GM12892 (cell line): ENCODE results near the gene PTPRN2.
"Not testable (repeated sequence)": the region's sequence is repeated elsewhere in the genome, so short reads cannot be mapped to it uniquely, and the experiment has no call there.

Experiments used
- DNase-seq: peaks from one replicate; pipeline ENCODE4 v3.0.0; 2011; ENCODE audit not compliant: insufficient read length
- FAIRE-seq: peaks from 2 replicates; lab custom pipeline; 2011; peaks lifted over from hg19 to GRCh38; lab: Jason Lieb, UNC
- POLR2A ChIP-seq: IDR thresholded peaks from 2 replicates; pipeline ENCODE4 v1.6.1; 2011; ENCODE audit warnings: low read depth, low read length, control low read depth
- POLR2AphosphoS5 ChIP-seq: IDR thresholded peaks from 2 replicates; pipeline ENCODE4 v1.6.1; 2011; ENCODE audit warnings: low read depth, low read length, control low read depth
- TAF1 ChIP-seq: IDR thresholded peaks from 2 replicates; pipeline ENCODE4 v1.6.1; 2011; ENCODE audit warnings: low read depth, mild to moderate bottlenecking, control low read depth, low read length, borderline replicate concordance

Gene PTPRN2

GRCh38 chr7:157855016-157855415 is 732.6 kb downstream of the PTPRN2 start:
- DNase-seq: no peak
- TF ChIP-seq POLR2A: no peak
- TF ChIP-seq POLR2AphosphoS5: no peak
- no peak for TF ChIP-seq TAF1
- FAIRE-seq: no peak

- FAIRE-seq (no peak), DNase-seq (no peak)
- no peak for TF ChIP-seq POLR2AphosphoS5
- TF ChIP-seq TAF1: no peak
- TF ChIP-seq POLR2A: no peak
Measured at GRCh38 chr7:157854066-157854891, 733.3 kb downstream of the PTPRN2 start.

GRCh38 chr7:157853789-157854065 is 733.9 kb downstream of the PTPRN2 start:
- TF ChIP-seq TAF1 (no peak), POLR2A (no peak), POLR2AphosphoS5 (no peak)
- no peak for DNase-seq
- FAIRE-seq: no peak

GRCh38 chr7:157853076-157853788 is 734.4 kb downstream of the PTPRN2 start:
- DNase-seq (no peak), FAIRE-seq (no peak)
- TF ChIP-seq POLR2AphosphoS5 (no peak), TAF1 (no peak), POLR2A (no peak)

- DNase-seq (no peak), FAIRE-seq (no peak)
- TF ChIP-seq POLR2AphosphoS5: no peak
- TF ChIP-seq TAF1: no peak
- no peak for TF ChIP-seq POLR2A
Measured at GRCh38 chr7:157851501-157852067, 736.0 kb downstream of the PTPRN2 start.

GRCh38 chr7:157850481-157851444 is 736.9 kb downstream of the PTPRN2 start:
- TF ChIP-seq POLR2A (no peak), POLR2AphosphoS5 (no peak), TAF1 (no peak)
- FAIRE-seq: no peak
- no peak for DNase-seq

GRCh38 chr7:157849726-157850125 is 737.9 kb downstream of the PTPRN2 start:
- FAIRE-seq: no peak
- no peak for DNase-seq
- no peak for TF ChIP-seq TAF1
- TF ChIP-seq POLR2A: no peak
- no peak for TF ChIP-seq POLR2AphosphoS5

- TF ChIP-seq POLR2AphosphoS5 (no peak), POLR2A (no peak), TAF1 (no peak)
- DNase-seq (no peak), FAIRE-seq (no peak)
Measured at GRCh38 chr7:157849341-157849596, 738.4 kb downstream of the PTPRN2 start.

GRCh38 chr7:157848508-157849340 is 738.9 kb downstream of the PTPRN2 start:
- no peak for TF ChIP-seq POLR2AphosphoS5
- no peak for TF ChIP-seq POLR2A
- no peak for FAIRE-seq
- DNase-seq: no peak

- not testable (repeated sequence) for FAIRE-seq, DNase-seq
Measured at GRCh38 chr7:157847756-157848487, 739.7 kb downstream of the PTPRN2 start.

GRCh38 chr7:157846746-157847145 is 740.9 kb downstream of the PTPRN2 start:
- not testable (repeated sequence) for FAIRE-seq, DNase-seq
